SKM-1 treated with dmso at 0.1 percent for 144 hours (cell line): ENCODE measurements around the gene LGALS9.
"Not testable (repeated sequence)": the region's sequence is repeated elsewhere in the genome, so short reads cannot be mapped to it uniquely, and the experiment has no call there.

Experiments used
- DNase-seq: peaks from one replicate; lab custom pipeline; 2025; ENCODE audit not compliant: unreplicated experiment; lab: John Stamatoyannopoulos, UW

Gene LGALS9

DNA sequence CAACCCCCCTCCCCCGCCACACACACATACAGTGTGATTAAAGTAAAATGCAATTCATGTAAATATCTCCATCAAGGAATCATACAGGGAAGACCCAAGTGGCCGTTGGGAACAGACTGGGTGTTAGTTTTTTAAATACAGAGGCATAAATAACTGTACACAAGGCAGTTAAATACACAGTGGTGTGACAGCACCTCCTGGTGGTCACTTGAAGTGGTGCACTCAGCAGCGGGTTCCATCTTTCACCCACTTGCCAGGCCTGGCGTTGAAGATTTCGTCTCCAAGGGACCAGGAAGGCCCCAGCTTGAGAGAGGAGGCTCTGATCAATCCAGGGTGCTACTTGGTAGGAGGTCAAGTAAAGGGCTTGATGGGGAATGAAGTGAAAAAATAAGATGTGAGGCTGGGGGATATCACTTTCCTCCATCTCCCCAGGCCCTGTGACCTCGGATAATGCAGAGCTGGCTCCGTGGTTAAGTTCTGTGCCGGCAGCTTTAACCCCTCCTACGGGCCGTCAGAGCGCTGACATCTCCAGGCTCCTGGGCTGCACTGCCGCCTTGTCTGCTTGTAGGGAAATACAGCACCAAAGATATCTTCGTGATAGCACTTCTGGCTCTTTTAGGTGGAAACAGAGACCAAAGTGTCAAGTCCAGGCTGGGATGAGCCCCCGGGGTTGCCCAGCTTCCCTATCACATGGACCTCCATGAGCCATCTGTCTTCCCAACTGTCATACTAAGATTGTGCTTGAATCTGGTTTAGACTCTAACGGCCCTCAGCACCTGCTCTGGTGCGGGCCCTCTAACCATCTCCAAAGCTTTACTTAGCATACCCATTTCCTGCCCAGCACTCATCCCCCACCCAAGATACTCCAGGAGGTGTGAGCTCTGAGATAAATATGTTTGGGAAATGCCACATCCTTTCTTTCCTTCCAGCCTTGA, 20.7 kb downstream of the LGALS9 start:
- peak; percentile 3 for DNase-seq

GRCh38 chr17:27653449-27653971, 22.5 kb downstream of the LGALS9 start:
- DNase-seq: not testable (repeated sequence)

DNA sequence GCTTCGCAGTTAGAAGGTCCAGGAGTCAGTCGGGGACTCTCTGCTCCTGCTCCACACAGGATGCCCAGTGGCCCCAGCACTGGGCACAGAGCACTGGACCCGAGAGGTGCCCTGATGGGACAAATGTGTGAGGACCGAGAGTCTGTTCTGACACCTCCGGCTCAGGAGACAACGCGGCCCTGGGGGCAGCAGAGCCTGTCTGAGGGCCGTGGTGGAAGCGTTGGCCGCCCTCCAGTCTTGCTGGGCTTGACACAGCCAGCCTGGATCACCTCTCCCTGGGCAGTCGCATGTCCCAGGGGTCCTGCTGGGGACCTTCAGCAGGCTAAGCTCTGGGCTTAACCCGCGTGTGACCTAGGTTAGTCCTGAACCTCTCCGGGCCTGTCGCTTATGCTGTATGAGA, 23.1 kb downstream of the LGALS9 start:
- no peak for DNase-seq

- DNase-seq: peak; percentile 89
These were observed 23.9 kb downstream of the LGALS9 start for GRCh38 chr17:27654654-27655524.

DNA sequence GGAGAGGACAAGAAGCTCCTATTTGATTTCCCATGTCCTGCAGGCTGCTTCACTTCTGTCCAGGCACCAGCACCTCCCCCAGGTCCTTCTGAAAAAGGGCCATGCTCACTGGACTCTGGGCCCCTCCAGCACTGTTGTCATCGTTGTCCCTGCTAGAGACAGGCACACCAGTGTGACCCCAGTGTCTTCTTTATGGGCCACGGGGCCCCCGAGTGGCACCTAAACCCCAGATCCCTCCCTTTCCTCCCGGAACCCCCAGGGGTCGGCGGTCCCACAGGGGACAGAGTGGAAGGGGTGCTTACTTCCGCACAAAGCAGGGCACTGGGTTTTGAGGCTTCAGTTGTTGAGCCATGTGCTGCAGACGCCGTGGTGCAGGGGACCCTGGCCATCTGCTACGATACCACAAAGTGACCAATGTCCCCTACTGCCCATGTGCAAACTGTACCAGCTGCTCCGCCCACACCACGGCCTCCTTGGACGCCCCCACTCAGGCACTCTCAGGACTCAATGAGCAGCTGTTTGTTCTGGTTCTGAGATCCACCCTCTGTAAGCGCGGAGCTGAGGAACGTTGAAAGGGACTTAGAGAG, 24.6 kb downstream of the LGALS9 start:
- DNase-seq: not testable (repeated sequence)

DNA sequence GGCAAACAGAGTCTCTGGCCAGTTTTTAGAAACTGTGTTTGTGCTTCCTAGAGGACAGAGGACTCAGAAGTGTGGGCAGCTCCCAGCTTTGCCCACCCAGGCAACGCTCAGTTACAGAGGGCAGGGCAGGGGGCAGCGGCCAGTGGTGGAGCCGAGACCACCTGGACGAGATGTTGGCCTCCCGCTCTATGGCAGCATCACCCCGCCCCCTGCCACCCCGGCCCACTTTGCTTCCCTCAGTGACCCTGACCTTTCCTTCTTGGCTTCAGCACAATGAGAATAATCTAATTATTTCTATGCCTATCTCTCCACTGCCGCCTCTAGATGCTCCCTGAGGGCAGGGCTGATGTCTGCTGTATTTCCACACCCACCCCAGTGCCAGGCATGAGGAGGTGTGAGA, 25.6 kb downstream of the LGALS9 start:
- DNase-seq: not testable (repeated sequence)

DNA sequence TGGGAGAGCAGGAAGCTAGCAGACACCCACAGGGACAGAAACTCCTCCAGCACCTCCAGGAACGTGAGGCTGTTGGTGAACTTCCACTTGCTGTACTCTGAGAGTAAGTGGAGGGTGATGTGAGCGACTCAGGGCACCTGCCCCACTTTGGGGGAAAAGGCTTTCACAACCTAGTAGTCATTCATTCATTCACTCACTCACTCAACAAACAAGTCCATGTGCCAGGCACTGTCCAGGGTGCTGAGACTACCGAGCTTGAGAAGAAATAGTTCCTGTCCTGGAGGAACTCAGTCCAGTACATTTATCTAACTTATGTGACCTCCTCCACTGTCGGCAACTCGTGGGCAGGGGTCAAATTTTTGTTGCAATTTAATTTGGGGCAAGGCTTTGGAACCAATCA, 26.6 kb downstream of the LGALS9 start:
- no peak for DNase-seq

DNA sequence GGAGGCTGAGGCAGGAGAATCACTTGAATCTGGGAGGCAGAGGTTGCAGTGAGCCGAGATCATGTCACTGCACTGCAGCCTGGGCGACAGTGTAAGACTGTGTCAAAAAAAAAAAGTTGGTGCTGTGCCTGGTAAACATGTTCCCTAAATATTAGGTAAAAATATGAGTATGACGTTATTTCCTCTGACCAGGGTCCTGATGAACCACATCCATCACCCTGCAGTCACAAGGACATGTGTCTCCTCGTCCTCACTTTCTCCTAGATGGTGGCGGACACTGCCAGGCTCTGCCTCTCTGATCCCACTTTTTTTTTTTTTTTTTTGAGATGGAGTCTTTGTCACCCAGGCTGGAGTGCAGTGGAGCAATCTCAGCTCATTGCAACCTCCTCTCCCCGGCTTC, 28.7 kb downstream of the LGALS9 start:
- DNase-seq: no peak

DNA sequence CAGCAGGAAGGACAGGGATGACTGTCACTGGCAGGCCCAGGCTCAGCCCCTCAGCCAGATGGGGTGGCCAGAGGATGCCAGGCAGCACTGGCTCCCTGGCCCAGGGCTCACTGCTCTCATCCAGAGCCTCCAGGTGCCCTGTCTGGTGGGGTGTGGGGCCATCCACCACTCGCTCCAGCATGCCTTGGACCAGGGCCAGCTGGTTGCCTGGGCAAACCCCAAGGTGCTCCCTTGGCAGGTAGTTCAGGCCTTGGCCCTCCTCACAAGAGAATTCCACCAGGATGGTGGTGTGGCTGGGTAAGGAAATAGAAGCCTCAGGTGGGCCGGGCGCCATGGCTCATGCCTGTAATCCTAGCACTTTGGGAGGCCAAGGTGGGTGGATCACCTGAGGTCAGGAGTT, 29.4 kb downstream of the LGALS9 start:
- DNase-seq: no peak

GRCh38 chr17:27663936-27664605, 33.1 kb downstream of the LGALS9 start:
- DNase-seq: no peak

- DNase-seq: no peak
These were observed 33.6 kb downstream of the LGALS9 start for GRCh38 chr17:27664606-27664965.

GRCh38 chr17:27665549-27665948, 34.6 kb downstream of the LGALS9 start:
- no peak for DNase-seq

- DNase-seq: not testable (repeated sequence)
These were observed 35.3 kb downstream of the LGALS9 start for GRCh38 chr17:27666270-27666669.

DNA sequence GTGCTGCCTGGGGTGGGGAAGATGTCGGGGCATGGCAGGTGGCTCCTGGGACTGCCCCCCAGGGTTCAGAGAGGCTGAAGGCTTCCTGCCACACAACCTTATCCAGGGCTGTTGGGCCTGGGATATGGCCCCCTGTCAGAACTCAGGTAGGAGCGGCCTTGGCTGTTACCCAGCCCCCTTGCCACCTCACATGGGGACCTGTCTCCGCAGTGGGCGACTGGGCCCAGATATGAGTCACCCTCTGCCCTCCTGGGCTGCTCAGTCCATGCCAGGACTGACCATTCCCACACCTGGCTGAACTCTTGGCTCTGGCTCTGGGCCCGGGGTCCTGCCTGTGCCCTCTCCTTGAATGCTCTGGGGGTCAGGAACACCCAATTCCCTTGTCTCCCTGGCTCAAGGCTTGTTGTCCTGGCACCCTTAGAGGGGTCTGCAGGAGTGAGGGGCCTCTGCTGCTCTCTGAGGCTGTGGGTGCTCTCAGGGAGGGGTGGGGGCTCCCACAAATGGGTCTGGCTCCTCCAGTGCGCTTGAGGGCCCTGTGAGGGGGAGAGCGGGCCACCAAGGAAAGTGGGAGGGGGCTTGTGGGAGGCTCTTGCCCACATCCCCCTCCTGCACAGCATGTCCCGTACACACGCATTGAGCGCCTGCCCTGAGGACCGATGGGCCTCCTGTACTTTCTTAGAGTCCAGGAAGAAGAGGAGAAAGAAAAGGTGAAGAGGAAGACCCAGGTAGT, 36.0 kb downstream of the LGALS9 start:
- no peak for DNase-seq

DNA sequence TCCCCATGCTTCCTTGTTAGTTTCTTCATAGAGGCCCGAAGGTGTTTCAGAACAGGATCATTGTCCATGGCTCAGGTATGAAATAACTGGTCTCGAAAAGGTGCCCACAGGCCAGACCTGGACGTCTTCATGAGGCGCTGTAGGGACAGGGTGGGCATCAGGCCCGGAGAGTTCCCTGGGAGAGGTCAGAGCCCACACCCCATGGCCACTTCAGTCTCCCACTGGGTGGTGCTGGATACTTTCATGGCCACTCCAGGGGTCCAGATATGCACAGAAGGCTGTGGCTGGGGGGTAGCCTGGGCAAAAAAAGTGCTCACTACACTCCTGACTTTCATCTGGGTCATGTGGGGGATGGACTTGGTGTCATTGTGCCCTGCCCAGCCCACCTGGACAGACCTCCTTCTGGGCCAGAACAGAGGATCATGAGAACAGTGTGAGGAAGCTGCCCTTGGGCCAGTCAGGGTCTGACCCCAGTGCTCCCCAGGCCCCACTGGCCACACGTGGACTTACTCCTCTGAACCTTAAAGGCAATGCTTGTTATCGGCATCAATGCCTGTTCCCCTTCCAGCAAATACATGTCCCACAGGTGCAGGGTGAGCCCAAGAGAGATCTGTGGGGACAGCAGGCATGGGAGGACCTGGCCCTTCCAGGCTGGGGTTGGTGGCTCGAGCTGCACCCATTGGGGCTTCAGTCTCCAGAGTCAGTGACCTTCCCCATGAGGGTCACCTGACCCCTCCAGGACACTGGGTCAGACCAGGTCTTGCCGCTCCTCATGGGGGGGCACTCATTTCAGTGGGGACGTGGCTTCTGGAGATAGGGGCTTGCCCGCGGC, 36.9 kb downstream of the LGALS9 start:
- no peak for DNase-seq

DNA sequence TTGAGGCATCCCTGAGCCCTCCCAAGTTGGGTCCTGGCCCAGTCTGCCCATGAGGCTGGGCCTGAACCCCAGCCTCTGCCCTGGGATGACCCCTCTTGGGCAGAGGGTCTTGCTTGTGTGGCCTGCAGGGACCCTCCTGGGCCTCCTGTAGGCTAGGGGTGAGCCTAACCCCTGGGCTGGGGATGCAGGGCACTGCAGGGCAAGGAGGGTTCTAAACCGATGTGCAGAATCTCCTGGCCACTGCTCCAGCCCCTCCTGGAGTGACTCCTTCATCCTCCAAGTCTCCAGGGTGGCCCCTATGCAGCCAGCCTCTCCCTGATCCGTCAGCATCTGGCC, 37.5 kb downstream of the LGALS9 start:
- DNase-seq: no peak

GRCh38 chr17:27669136-27669535, 38.1 kb downstream of the LGALS9 start:
- DNase-seq: no peak

DNA sequence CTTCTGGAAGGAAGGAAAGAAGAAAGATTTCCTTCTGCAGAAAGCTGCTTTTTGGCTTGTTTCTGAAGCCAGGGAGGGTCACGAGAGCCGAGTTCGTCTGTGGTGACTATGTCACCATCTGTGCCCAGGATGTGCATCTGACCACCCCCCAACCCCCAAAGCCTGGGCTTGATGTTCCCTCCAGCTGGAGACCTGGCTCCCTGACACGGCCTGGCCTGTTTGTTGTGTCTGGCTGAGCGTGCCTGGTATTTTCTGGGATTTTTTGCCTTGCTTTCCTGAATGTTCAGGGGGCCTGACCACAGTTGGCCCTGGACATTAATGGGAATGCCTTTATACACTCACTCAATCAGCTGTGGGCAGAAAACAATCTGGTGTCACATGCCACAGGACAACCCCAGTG, 38.9 kb downstream of the LGALS9 start:
- no peak for DNase-seq

DNA sequence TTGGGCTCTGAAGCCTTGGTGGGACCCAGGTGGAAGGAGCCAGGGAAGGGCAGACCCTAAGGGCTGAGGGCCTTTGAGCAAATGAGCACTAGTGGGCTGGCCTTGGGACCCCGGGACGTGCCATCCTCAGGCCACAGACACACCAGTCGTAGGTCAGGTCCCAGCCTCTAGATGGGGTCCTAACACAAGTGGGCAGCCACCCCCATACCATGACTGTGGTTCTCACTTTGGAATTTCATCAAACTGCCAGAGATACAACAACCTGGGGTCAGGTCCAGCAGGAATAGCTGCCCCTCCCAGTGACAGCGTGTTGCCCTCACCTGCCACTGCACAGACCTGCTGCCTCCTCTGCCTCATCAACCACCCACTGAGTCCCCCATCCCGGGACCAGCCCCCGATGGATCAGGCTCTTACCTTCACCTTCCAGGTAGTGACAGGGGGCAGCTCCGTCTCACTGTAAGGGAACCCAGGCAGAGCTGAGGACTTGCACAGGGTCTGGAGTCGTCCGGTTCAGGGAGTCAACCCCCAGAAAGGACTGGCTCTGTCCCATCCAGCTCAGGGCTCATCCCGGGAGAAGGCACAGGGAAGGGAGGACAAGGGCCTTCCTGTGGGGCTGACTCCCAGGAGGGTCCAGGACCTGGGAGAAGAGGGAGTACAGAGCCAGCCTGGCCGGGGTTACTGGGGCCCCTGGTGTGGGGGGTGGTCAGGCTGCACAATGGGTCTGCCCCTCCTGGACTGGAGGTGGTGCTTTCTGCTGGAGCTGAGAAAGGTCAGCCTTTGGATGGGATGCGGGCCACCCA, 40.0 kb downstream of the LGALS9 start:
- DNase-seq: no peak
